IMR-90 (cell line): Measurements from ENCODE around the gene RTCB. TPM values are rescaled to one million over a fixed set of nuclear protein-coding genes. Genes with fewer than 3 reads are reported as not detected.

ENCODE experiments used
- ATAC-seq: fragments of 200-7000 bp; cut with Tn5 transposase; 2 replicates; pipeline ENCODE4 v1.9.1; 2020; ENCODE audit warnings: low read depth, mild to moderate bottlenecking, moderate library complexity
- BruUV-seq: library from RNA; stranded (reverse); fragments of 400-500 nt; replicated peaks from 2 replicates; lab custom pipeline; 2021; lab: Mats Ljungman, UMichigan
- CTCF ChIA-PET: fragments of 300-600 bp; formaldehyde crosslinking; extraction: SDS; loops from one replicate; lab custom pipeline; 2021; ENCODE audit warnings: antibody characterized with exemption; lab: Yijun Ruan, JAX
- POLR2A ChIA-PET: fragments of 300-600 bp; sonication (Branson Sonifier 250); formaldehyde crosslinking; loops from one replicate; lab custom pipeline; 2022; ENCODE audit warnings: antibody characterized with exemption; ENCODE audit not compliant: unreplicated experiment; lab: Charles Lee
- DNase-seq: peaks from one replicate; pipeline ENCODE4 v3.0.0; 2013
- H2AFZ ChIP-seq: replicated peaks from 2 replicates; pipeline ENCODE3; 2013; ENCODE audit warnings: low read length, mild to moderate bottlenecking; ENCODE audit not compliant: poor library complexity
- H2AK5ac ChIP-seq: 2 replicates; pipeline ENCODE4 v1.6.1; 2013; ENCODE audit warnings: low read depth, low read length, inconsistent platforms
- H2AK9ac ChIP-seq: replicated peaks from 2 replicates; pipeline ENCODE3; 2013; ENCODE audit warnings: mild to moderate bottlenecking, low read depth, low read length, moderate library complexity; ENCODE audit not compliant: poor library complexity
- H2BK120ac ChIP-seq: 2 replicates; pipeline ENCODE4 v1.6.1; 2013; ENCODE audit warnings: low read depth, low read length, inconsistent platforms
- H2BK15ac ChIP-seq: 3 replicates; pipeline ENCODE4 v1.6.1; 2013; ENCODE audit warnings: low read depth, low read length, inconsistent platforms
- H2BK20ac ChIP-seq: 2 replicates; pipeline ENCODE4 v1.6.1; 2013; ENCODE audit warnings: low read depth, mild to moderate bottlenecking, inconsistent platforms, low read length, moderate library complexity
- H2BK5ac ChIP-seq: 2 replicates; pipeline ENCODE4 v1.6.1; 2013; ENCODE audit warnings: mild to moderate bottlenecking, low read depth, low read length, inconsistent platforms; ENCODE audit not compliant: poor library complexity, severe bottlenecking
- H3K14ac ChIP-seq: replicated peaks from 2 replicates; pipeline ENCODE4 v1.6.1; 2013; ENCODE audit warnings: low read depth, low read length, inconsistent platforms
- H3K18ac ChIP-seq: 2 replicates; pipeline ENCODE4 v1.6.1; 2013; ENCODE audit warnings: low read depth, low read length, control low read depth
- H3K23ac ChIP-seq: 2 replicates; pipeline ENCODE4 v1.6.1; 2013; ENCODE audit warnings: low read depth, low read length, inconsistent platforms
- H3K27ac ChIP-seq: 2 replicates; pipeline ENCODE4 v1.5.1; 2013; ENCODE audit warnings: mild to moderate bottlenecking, control low read depth, low read length; ENCODE audit not compliant: insufficient read depth
- H3K27me3 ChIP-seq: 2 replicates; pipeline ENCODE4 v1.6.1; 2013; ENCODE audit warnings: low read length; ENCODE audit not compliant: control insufficient read depth, insufficient read depth
- H3K36me3 ChIP-seq: 2 replicates; pipeline ENCODE4 v1.6.1; 2013; ENCODE audit warnings: low read length, mixed read lengths; ENCODE audit not compliant: control insufficient read depth, insufficient read depth
- H3K4ac ChIP-seq: 2 replicates; pipeline ENCODE4 v1.6.1; 2013; ENCODE audit warnings: low read depth, low read length, inconsistent platforms
- H3K4me1 ChIP-seq: 2 replicates; pipeline ENCODE4 v1.6.1; 2013; ENCODE audit warnings: low read length, mixed read lengths; ENCODE audit not compliant: control insufficient read depth, insufficient read depth
- H3K4me2 ChIP-seq: 2 replicates; pipeline ENCODE4 v1.6.1; 2013; ENCODE audit warnings: low read depth, mild to moderate bottlenecking, control low read depth, low read length, moderate library complexity
- H3K4me3 ChIP-seq: 2 replicates; pipeline ENCODE4 v1.5.1; 2013; ENCODE audit warnings: low read depth, mild to moderate bottlenecking, control low read depth, low read length, moderate library complexity; ENCODE audit not compliant: insufficient read depth
- H3K56ac ChIP-seq: 2 replicates; pipeline ENCODE4 v1.6.1; 2013; ENCODE audit warnings: low read length, inconsistent platforms; ENCODE audit not compliant: insufficient read depth; ENCODE audit errors: extremely low read depth
- H3K79me1 ChIP-seq, 2 experiments: 2 replicates each; pipeline ENCODE4 v1.6.1; 2013; ENCODE audit warnings: low read length in 2 of 2, inconsistent platforms in 1 of 2, low read depth in 1 of 2
- H3K9ac ChIP-seq: 2 replicates; pipeline ENCODE4 v1.6.1; 2013; ENCODE audit warnings: low read depth, low read length, control low read depth
- H3K9me1 ChIP-seq: 2 replicates; pipeline ENCODE4 v1.6.1; 2013; ENCODE audit warnings: low read length, inconsistent platforms; ENCODE audit not compliant: insufficient read depth
- H3K9me3 ChIP-seq: 2 replicates; pipeline ENCODE4 v1.6.1; 2013; ENCODE audit warnings: low read length; ENCODE audit not compliant: control insufficient read depth, insufficient read depth
- H4K20me1 ChIP-seq: 2 replicates; pipeline ENCODE4 v1.6.1; 2013; ENCODE audit warnings: low read length, inconsistent platforms; ENCODE audit not compliant: insufficient read depth
- H4K5ac ChIP-seq: 2 replicates; pipeline ENCODE4 v1.6.1; 2013; ENCODE audit warnings: mild to moderate bottlenecking, low read depth, low read length, control low read depth
- H4K8ac ChIP-seq, 2 experiments: 2 replicates each; pipeline ENCODE4 v1.6.1; 2013; ENCODE audit warnings: low read depth in 2 of 2, low read length in 2 of 2, control low read depth in 1 of 2, inconsistent platforms in 1 of 2
- H4K91ac ChIP-seq: 2 replicates; pipeline ENCODE4 v1.6.1; 2013; ENCODE audit warnings: low read depth, low read length, inconsistent platforms; ENCODE audit not compliant: insufficient read depth
- BHLHE40 ChIP-seq: fragments of 150-350 bp; IDR thresholded peaks from 2 replicates; pipeline ENCODE4 v1.6.1; 2016; ENCODE audit warnings: mild to moderate bottlenecking, low read depth, low read length
- CEBPB ChIP-seq: IDR thresholded peaks from 2 replicates; pipeline ENCODE4 v1.6.1; 2012; ENCODE audit warnings: low read depth, low read length, improper control_type of control experiment
- FOS ChIP-seq: fragments of 150-350 bp; IDR thresholded peaks from 2 replicates; pipeline ENCODE4 v1.6.1; 2016; ENCODE audit warnings: low read depth, low read length
- POLR2A ChIP-seq: IDR thresholded peaks from 2 replicates; pipeline ENCODE4 v1.6.1; 2012; ENCODE audit warnings: mild to moderate bottlenecking, low read depth, low read length
- RCOR1 ChIP-seq: IDR thresholded peaks from 2 replicates; pipeline ENCODE4 v1.6.1; 2012; ENCODE audit warnings: mild to moderate bottlenecking, low read length, improper control_type of control experiment; ENCODE audit not compliant: insufficient replicate concordance
- RFX5 ChIP-seq: IDR thresholded peaks from 2 replicates; pipeline ENCODE4 v1.8.0; 2012; ENCODE audit warnings: low read depth, mild to moderate bottlenecking, low read length, moderate library complexity
- WGBS, 2 experiments: methylation state at CpG; one replicate each; pipeline versions ENCODE4 v1.1.5 to v1.1.7; 2013; ENCODE audit warnings: missing lambda C conversion rate in 2 of 2; ENCODE audit not compliant: insufficient read length in 1 of 2; ENCODE audit errors: extremely low coverage in 2 of 2; 5-methylcytosine and 5-hydroxymethylcytosine counted together
- dilution Hi-C: fragments of 300-500 bp; cut with HindIII; formaldehyde crosslinking; loops from one replicate; pipeline ENCODE4 v1.14.3; 2018; ENCODE audit warnings: low sequenced_read_pairs; ENCODE audit not compliant: unreplicated experiment
- in situ Hi-C: fragments of 300-500 bp; cut with MboI; formaldehyde crosslinking; loops from 3 replicates; pipeline ENCODE4 v1.14.3; 2019; ENCODE audit warnings: low sequenced_read_pairs, inconsistent platforms, mixed read lengths
- intact Hi-C: fragments of 100-400 bp; cut with micrococcal nuclease; formaldehyde crosslinking; loops from 2 replicates; pipeline ENCODE4 v1.10.0; 2022
- polyA plus RNA-seq, 3 experiments: library from polyadenylated mRNA; depleted of rRNA; stranded (reverse); fragments of >200 nt; gene quantifications; 2 replicates each; pipeline ENCODE4 v1.2.3, GENCODE V29; 2012; ENCODE audit warnings: low replicate concordance in 1 of 3
- total RNA-seq: library from RNA; depleted of rRNA; stranded (reverse); fragments of >200 nt; gene quantifications from 2 replicates; pipeline ENCODE4 v1.2.3, GENCODE V29; 2012
- TF ChIP-seq, protein P1 (sequence below): fragments of 150-350 bp; IDR thresholded peaks from 2 replicates; pipeline ENCODE4 v1.6.1; 2016; ENCODE audit warnings: low read depth, mild to moderate bottlenecking, low read length, moderate library complexity, borderline replicate concordance

The RTCB gene
- total and polyA plus RNA-seq, 2 of the 4 experiments (the other 2 are of a cell fraction) = 115 to 213 TPM

DNA sequence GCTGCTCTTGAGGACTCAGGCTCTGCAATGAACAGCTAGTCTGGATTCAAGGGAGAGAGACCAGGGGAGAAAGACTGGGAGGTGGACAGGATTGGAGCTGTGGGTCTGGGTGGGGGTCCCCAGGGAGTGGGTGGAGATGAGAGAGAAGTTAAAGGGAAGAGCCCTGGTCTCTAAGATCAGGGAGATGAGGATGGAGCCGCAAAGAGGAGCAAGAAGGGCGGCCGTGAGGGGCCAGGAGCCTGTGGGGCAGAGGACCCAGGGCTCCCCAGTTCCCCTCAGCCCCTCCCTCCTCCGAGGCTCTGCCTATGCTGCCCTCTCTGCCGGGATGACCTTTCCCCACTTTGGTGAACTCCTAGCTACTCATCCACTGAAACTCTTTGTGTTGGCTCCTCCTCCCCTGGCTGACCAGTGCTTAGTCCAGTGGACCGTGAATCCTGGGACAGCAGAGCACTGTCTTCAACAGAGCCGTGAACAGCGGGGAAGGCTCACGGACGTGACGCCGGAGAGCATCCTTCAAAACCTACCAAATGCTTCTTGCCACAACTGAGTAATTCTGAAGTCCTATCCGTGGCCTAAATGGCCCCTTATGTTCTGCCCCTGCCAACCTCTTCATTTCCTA is 70.8 kb downstream of the RTCB start:
- no peak overlapping the region for H4K8ac ChIP-seq
- DNase-seq (no peak), ATAC-seq (no peak)
- no peak overlapping the region for H3K18ac ChIP-seq
- no peaks in the 10 kb centered on the region for H3K9me3 ChIP-seq
- H3K27me3 ChIP-seq = peaks cover 11% of the 10 kb centered on the region
- no peak overlapping the region for H3K4me2 ChIP-seq
- H3K56ac ChIP-seq = no peak overlapping the region
- dilution Hi-C loops (no loop called here), intact Hi-C loops (no loop called here), in situ Hi-C loops (no loop called here)
- H2BK20ac ChIP-seq = no peak overlapping the region
- no peaks in the 10 kb centered on the region for H3K79me1 ChIP-seq
- no peak overlapping the region for H2AFZ ChIP-seq
- H3K14ac ChIP-seq = no peak overlapping the region
- no peak overlapping the region for H3K4me3 ChIP-seq
- H3K4ac ChIP-seq = no peak overlapping the region
- no peak overlapping the region for H3K9ac ChIP-seq
- H2BK5ac ChIP-seq = no peak overlapping the region
- H3K36me3 ChIP-seq = no peaks in the 10 kb centered on the region
- H3K23ac ChIP-seq = no peak overlapping the region
- H2AK9ac ChIP-seq = no peak overlapping the region
- no peaks in the 10 kb centered on the region for H3K9me1 ChIP-seq
- no peak overlapping the region for H2AK5ac ChIP-seq
- CTCF ChIA-PET = no interaction called here
- TF ChIP-seq RCOR1 (no peak), BHLHE40 (no peak), CEBPB (no peak), FOS (no peak), RFX5 (no peak), POLR2A (no peak)
- TF ChIP-seq, protein P1, sequence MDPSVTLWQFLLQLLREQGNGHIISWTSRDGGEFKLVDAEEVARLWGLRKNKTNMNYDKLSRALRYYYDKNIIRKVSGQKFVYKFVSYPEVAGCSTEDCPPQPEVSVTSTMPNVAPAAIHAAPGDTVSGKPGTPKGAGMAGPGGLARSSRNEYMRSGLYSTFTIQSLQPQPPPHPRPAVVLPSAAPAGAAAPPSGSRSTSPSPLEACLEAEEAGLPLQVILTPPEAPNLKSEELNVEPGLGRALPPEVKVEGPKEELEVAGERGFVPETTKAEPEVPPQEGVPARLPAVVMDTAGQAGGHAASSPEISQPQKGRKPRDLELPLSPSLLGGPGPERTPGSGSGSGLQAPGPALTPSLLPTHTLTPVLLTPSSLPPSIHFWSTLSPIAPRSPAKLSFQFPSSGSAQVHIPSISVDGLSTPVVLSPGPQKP = no peak
- H4K20me1 ChIP-seq = no peaks in the 10 kb centered on the region
- BruUV-seq = no TSS peak
- no peak overlapping the region for H4K91ac ChIP-seq
- H2BK120ac ChIP-seq = no peak overlapping the region
- H4K5ac ChIP-seq = no peak overlapping the region
- no peak overlapping the region for H3K27ac ChIP-seq
- POLR2A ChIA-PET = no interaction called here
- no peak overlapping the region for H2BK15ac ChIP-seq
- no CpG with 5 or more reads among the region's 13 CpGs for WGBS, 2 experiments
- H3K4me1 ChIP-seq = no peaks in the 10 kb centered on the region
